HepG2 (cell line): ENCODE results near the gene FURIN. TPM values are rescaled to one million over a fixed set of nuclear protein-coding genes. Genes with fewer than 3 reads are reported as not detected.

Source experiments
- ATF2 ChIP-seq: sonication (generic); formaldehyde crosslinking; IDR thresholded peaks from 2 replicates; pipeline ENCODE4 v1.4.0; 2020; ENCODE audit warnings: missing genetic modification reagents
- BCL6 ChIP-seq: IDR thresholded peaks from 2 replicates; pipeline ENCODE4 v1.6.1; 2016; ENCODE audit warnings: missing genetic modification reagents, missing compliant biosample characterization
- CBX5 ChIP-seq: sonication (generic); formaldehyde crosslinking; IDR thresholded peaks from 2 replicates; pipeline ENCODE4 v1.4.0; 2020; ENCODE audit warnings: missing genetic modification reagents, borderline replicate concordance
- CEBPG ChIP-seq: IDR thresholded peaks from 2 replicates; pipeline ENCODE4 v1.6.1; 2016
- DR1 ChIP-seq: sonication (generic); formaldehyde crosslinking; IDR thresholded peaks from 2 replicates; pipeline ENCODE4 v1.8.0; 2021; ENCODE audit warnings: mild to moderate bottlenecking, missing genetic modification reagents, inconsistent platforms
- ESRRA ChIP-seq: sonication (generic); formaldehyde crosslinking; IDR thresholded peaks from 2 replicates; pipeline ENCODE4 v1.5.1; 2020; ENCODE audit warnings: mild to moderate bottlenecking, low read depth, missing genetic modification reagents
- FOXK1 ChIP-seq: sonication (generic); formaldehyde crosslinking; IDR thresholded peaks from 2 replicates; pipeline ENCODE4 v1.4.0; 2020; ENCODE audit warnings: low read depth, missing genetic modification reagents, borderline replicate concordance
- KLF16 ChIP-seq, 2 experiments: sonication (generic) in 1 of 2; formaldehyde crosslinking in 1 of 2; IDR thresholded peaks; 2 replicates each; pipeline versions ENCODE4 v1.6.1 to v1.8.0; 2016 to 2023; ENCODE audit warnings: missing genetic modification reagents in 2 of 2, missing compliant biosample characterization in 1 of 2
- MYNN ChIP-seq: sonication (generic); formaldehyde crosslinking; IDR thresholded peaks from 2 replicates; pipeline ENCODE4 v1.4.0; 2020; ENCODE audit warnings: mild to moderate bottlenecking, low read depth, missing genetic modification reagents
- PATZ1 ChIP-seq: sonication (generic); formaldehyde crosslinking; IDR thresholded peaks from 2 replicates; pipeline ENCODE4 v1.4.0; 2020; ENCODE audit warnings: missing genetic modification reagents
- POLR2G ChIP-seq: fragments of 200-400 bp; formaldehyde crosslinking; IDR thresholded peaks from 2 replicates; pipeline ENCODE4 v1.6.1; 2018; ENCODE audit warnings: mild to moderate bottlenecking, low read depth, low read length, moderate library complexity
- PPARG ChIP-seq: conservative IDR thresholded peaks from 2 replicates; pipeline ENCODE4 v1.6.1; 2016; ENCODE audit warnings: missing biosample characterization, missing genetic modification reagents
- SAP130 ChIP-seq: IDR thresholded peaks from 2 replicates; pipeline ENCODE4 v1.6.1; 2016; ENCODE audit warnings: low read depth
- TAF1 ChIP-seq: sonication (generic); formaldehyde crosslinking; IDR thresholded peaks from 2 replicates; pipeline ENCODE4 v1.4.0; 2020; ENCODE audit warnings: missing genetic modification reagents
- THRA ChIP-seq: sonication (generic); formaldehyde crosslinking; IDR thresholded peaks from 2 replicates; pipeline ENCODE4 v1.4.0; 2020; ENCODE audit warnings: missing genetic modification reagents, borderline replicate concordance
- UBTF ChIP-seq: sonication (generic); formaldehyde crosslinking; IDR thresholded peaks from 2 replicates; pipeline ENCODE4 v1.4.0; 2020; ENCODE audit warnings: mild to moderate bottlenecking, missing genetic modification reagents
- ZFY ChIP-seq: sonication (generic); formaldehyde crosslinking; IDR thresholded peaks from 2 replicates; pipeline ENCODE4 v1.4.0; 2020; ENCODE audit warnings: missing genetic modification reagents
- ZNF207 ChIP-seq: fragments of 450-650 bp; IDR thresholded peaks from 2 replicates; pipeline ENCODE4 v1.6.1; 2016; ENCODE audit warnings: antibody characterized with exemption, borderline replicate concordance
- ZNF224 ChIP-seq: sonication (generic); formaldehyde crosslinking; IDR thresholded peaks from 2 replicates; pipeline ENCODE4 v1.5.0; 2020; ENCODE audit warnings: mild to moderate bottlenecking, missing genetic modification reagents
- ZNF331 ChIP-seq: sonication (generic); formaldehyde crosslinking; IDR thresholded peaks from 2 replicates; pipeline ENCODE4 v1.4.0; 2020; ENCODE audit warnings: missing genetic modification reagents
- ZNF441 ChIP-seq: sonication (generic); formaldehyde crosslinking; IDR thresholded peaks from 2 replicates; pipeline ENCODE4 v1.7.0; 2021; ENCODE audit warnings: missing genetic modification reagents, borderline replicate concordance
- ZNF550 ChIP-seq: sonication (generic); formaldehyde crosslinking; IDR thresholded peaks from 2 replicates; pipeline ENCODE4 v1.4.0; 2020; ENCODE audit warnings: mild to moderate bottlenecking, missing genetic modification reagents, borderline replicate concordance
- ZNF619 ChIP-seq: sonication (generic); formaldehyde crosslinking; IDR thresholded peaks from 2 replicates; pipeline ENCODE4 v1.4.0; 2020; ENCODE audit warnings: mild to moderate bottlenecking, missing genetic modification reagents
- polyA plus RNA-seq, 8 experiments: library from polyadenylated mRNA; depleted of rRNA in 3 of 8; stranded (reverse) in 7 of 8; unstranded in 1 of 8; fragments of >200 nt; fragmentation: Illumina TruSeq in 4 of 8; extraction: Trizol in 4 of 8; gene quantifications; 2 replicates each; pipeline versions ENCODE4 v1.2.1 to v1.2.3, GENCODE V29; 2011 to 2016; ENCODE audit warnings: low read depth in 4 of 8, missing spikeins in 1 of 8, mixed read lengths in 1 of 8; ENCODE audit not compliant: insufficient read depth in 1 of 8
- total RNA-seq, 5 experiments: library from RNA; depleted of rRNA; stranded (reverse); fragments of >200 nt; fragmentation: Illumina TruSeq; extraction: Trizol; gene quantifications; 2 replicates each; pipeline ENCODE4 v1.2.3, GENCODE V29; 2016; ENCODE audit warnings: low read depth in 1 of 5

The FURIN gene
- total and polyA plus RNA-seq, 2 of the 13 experiments (the other 11 are each of a cell fraction or from before 2014, with no cell fraction given) = 15.2 to 17.4 TPM

GRCh38 chr15:90860942-90861675 is 7.3 kb upstream of the FURIN start (continued):
- TF ChIP-seq KLF16 (CRISPR knock-in tag; IDR thresholded peaks at IDR 0.05) (peak in 1 of 2 experiments; percentile 82; a peak in 2 of 4 replicates), ZNF619 (CRISPR knock-in tag) (no peak), MYNN (CRISPR knock-in tag) (no peak), ESRRA (0 out of 2 replicates have a peak, but pooled peaks have one; percentile 26), CBX5 (CRISPR knock-in tag) (no peak), TAF1 (CRISPR knock-in tag) (no peak; the same call in 1 of the 2 replicates), UBTF (peak; percentile 35; the same call in 1 of the 2 replicates), ATF2 (CRISPR knock-in tag) (peak; percentile 91), ZNF550 (no peak), DR1 (CRISPR knock-in tag) (no peak), CEBPG (CRISPR knock-in tag) (peak; percentile 97), BCL6 (CRISPR knock-in tag) (peak; percentile 97), PPARG (CRISPR knock-in tag) (peak; percentile 71; the same call in 1 of the 2 replicates), ZNF207 (no peak), ZFY (peak; percentile 49), ZNF441 (CRISPR knock-in tag) (peak; percentile 71; the same call in 1 of the 2 replicates), THRA (CRISPR knock-in tag) (peak; percentile 77), ZNF331 (CRISPR knock-in tag) (peak; percentile 89), FOXK1 (CRISPR knock-in tag) (peak; percentile 87; the same call in 1 of the 2 replicates), POLR2G (no peak), PATZ1 (CRISPR knock-in tag) (peak; percentile 71), ZNF224 (no peak), SAP130 (CRISPR knock-in tag) (peak; percentile 89)
